ENCODE measurements around the gene ATXN7L1.

The ATXN7L1 gene

GRCh38 chr7:105796365-105796764 is 80.0 kb downstream of the ATXN7L1 start:
- Histone ChIP-seq H2BK5ac (ENCODE audit: low read depth, low read length, poor library complexity) (no peak overlapping the region), H3K27me3 (ENCODE audit: insufficient read depth, low read length) (no peaks in the 10 kb centered on the region), H3K9me3 (ENCODE audit: insufficient read depth, low read depth, low read length) (peaks cover 2% of the 10 kb centered on the region), H3K36me3 (ENCODE audit: control insufficient read depth in 1 of 2, insufficient read depth in 2 of 2, low read length in 2 of 2) (no peaks in the 10 kb centered on the region), H2AK5ac (ENCODE audit: low read length) (no peak overlapping the region), H3K4me1 (ENCODE audit: control insufficient read depth in 1 of 2, insufficient read depth in 2 of 2, low read length in 2 of 2) (peaks cover 21 to 30% of the 10 kb centered on the region in 2 experiments), H3K27ac (ENCODE audit: low read depth, low read length) (no peak overlapping the region), H2AFZ (ENCODE audit: insufficient read depth, low read length, poor library complexity) (no peak overlapping the region), H3K4me2 (ENCODE audit: low read length) (no peak overlapping the region), H2BK120ac (ENCODE audit: insufficient read depth, low read length, poor library complexity) (no peak overlapping the region), H3K4me3 (ENCODE audit: low read depth, low read length) (no peak overlapping the region), H4K91ac (ENCODE audit: low read depth, low read length) (no peak overlapping the region), H3K18ac (ENCODE audit: low read length) (no peak overlapping the region), H3K79me1 (ENCODE audit: low read length) (peaks cover 4% of the 10 kb centered on the region), H4K8ac (ENCODE audit: low read depth, low read length) (no peak overlapping the region), H3K14ac (ENCODE audit: low read length) (no peak overlapping the region), H4K12ac (ENCODE audit: low read depth, low read length) (no peak overlapping the region), H3K4ac (ENCODE audit: low read depth, low read length) (no peak overlapping the region), H3K79me2 (ENCODE audit: control insufficient read depth, insufficient read depth, low read length, poor library complexity) (no peaks in the 10 kb centered on the region), H3K23ac (ENCODE audit: low read length) (no peak overlapping the region), H2BK12ac (ENCODE audit: low read length) (no peak overlapping the region), H3K9ac (ENCODE audit: low read length) (no peak overlapping the region)
- WGBS (ENCODE audit: extremely low coverage, insufficient coverage, insufficient read length): no CpG with 5 or more reads among the region's 2 CpGs
- DNase-seq: no peak

GRCh38 chr7:105794741-105795729 is 81.4 kb downstream of the ATXN7L1 start:
- DNase-seq: no peak

GRCh38 chr7:105792488-105793370 is 83.7 kb downstream of the ATXN7L1 start:
- WGBS (ENCODE audit: extremely low coverage, insufficient coverage, insufficient read length): no CpG with 5 or more reads among the region's 8 CpGs
- H2BK12ac ChIP-seq (ENCODE audit: low read length): peak overlapping the region; percentile 85
- H4K91ac ChIP-seq (ENCODE audit: low read depth, low read length): no peak overlapping the region
- peak overlapping the region; percentile 53 for H4K8ac ChIP-seq (ENCODE audit: low read depth, low read length)
- H3K23ac ChIP-seq (ENCODE audit: low read length): no peak overlapping the region
- H3K9me3 ChIP-seq (ENCODE audit: insufficient read depth, low read depth, low read length): no peaks in the 10 kb centered on the region
- no peaks in the 10 kb centered on the region for H3K27me3 ChIP-seq (ENCODE audit: insufficient read depth, low read length)
- no peak overlapping the region for H2AFZ ChIP-seq (ENCODE audit: insufficient read depth, low read length, poor library complexity)
- no peak overlapping the region for H3K4ac ChIP-seq (ENCODE audit: low read depth, low read length)
- peaks cover 26% of the 10 kb centered on the region in 2 experiments for H3K4me1 ChIP-seq (ENCODE audit: control insufficient read depth in 1 of 2, insufficient read depth in 2 of 2, low read length in 2 of 2)
- peaks cover 4% of the 10 kb centered on the region for H3K79me1 ChIP-seq (ENCODE audit: low read length)
- H3K14ac ChIP-seq (ENCODE audit: low read length): peak overlapping the region; percentile 37
- DNase-seq: peak; percentile 71 to 82
- no peaks in the 10 kb centered on the region for H3K36me3 ChIP-seq (ENCODE audit: control insufficient read depth in 1 of 2, insufficient read depth in 2 of 2, low read length in 2 of 2)
- no peak overlapping the region for H4K12ac ChIP-seq (ENCODE audit: low read depth, low read length)
- peak overlapping the region; percentile 68 for H3K18ac ChIP-seq (ENCODE audit: low read length)
- H3K9ac ChIP-seq (ENCODE audit: low read length): no peak overlapping the region
- H3K27ac ChIP-seq (ENCODE audit: low read depth, low read length): peak overlapping the region; percentile 66
- no peaks in the 10 kb centered on the region for H3K79me2 ChIP-seq (ENCODE audit: control insufficient read depth, insufficient read depth, low read length, poor library complexity)
- no peak overlapping the region for H2BK5ac ChIP-seq (ENCODE audit: low read depth, low read length, poor library complexity)
- no peak overlapping the region for H3K4me2 ChIP-seq (ENCODE audit: low read length)
- H2AK5ac ChIP-seq (ENCODE audit: low read length): no peak overlapping the region
- no peak overlapping the region for H3K4me3 ChIP-seq (ENCODE audit: low read depth, low read length)
- H2BK120ac ChIP-seq (ENCODE audit: insufficient read depth, low read length, poor library complexity): peak overlapping the region; percentile 30

More at GRCh38 chr7:105794741-105795729, 81.4 kb downstream of the ATXN7L1 start:
- Histone ChIP-seq H3K79me1 (ENCODE audit: low read length) (peaks cover 4% of the 10 kb centered on the region), H4K12ac (ENCODE audit: low read depth, low read length) (no peak overlapping the region), H4K8ac (ENCODE audit: low read depth, low read length) (no peak overlapping the region), H3K18ac (ENCODE audit: low read length) (peak overlapping the region; percentile 7), H3K79me2 (ENCODE audit: control insufficient read depth, insufficient read depth, low read length, poor library complexity) (no peaks in the 10 kb centered on the region), H2BK5ac (ENCODE audit: low read depth, low read length, poor library complexity) (no peak overlapping the region), H3K9ac (ENCODE audit: low read length) (no peak overlapping the region), H3K27me3 (ENCODE audit: insufficient read depth, low read length) (no peaks in the 10 kb centered on the region), H3K4me1 (ENCODE audit: control insufficient read depth in 1 of 2, insufficient read depth in 2 of 2, low read length in 2 of 2) (peaks cover 29 to 35% of the 10 kb centered on the region in 2 experiments), H2AFZ (ENCODE audit: insufficient read depth, low read length, poor library complexity) (no peak overlapping the region), H3K4me3 (ENCODE audit: low read depth, low read length) (no peak overlapping the region), H3K4ac (ENCODE audit: low read depth, low read length) (no peak overlapping the region), H3K36me3 (ENCODE audit: control insufficient read depth in 1 of 2, insufficient read depth in 2 of 2, low read length in 2 of 2) (no peaks in the 10 kb centered on the region), H3K23ac (ENCODE audit: low read length) (no peak overlapping the region), H3K27ac (ENCODE audit: low read depth, low read length) (no peak overlapping the region), H3K9me3 (ENCODE audit: insufficient read depth, low read depth, low read length) (peaks cover 2% of the 10 kb centered on the region), H2BK12ac (ENCODE audit: low read length) (no peak overlapping the region), H3K14ac (ENCODE audit: low read length) (no peak overlapping the region), H2AK5ac (ENCODE audit: low read length) (no peak overlapping the region), H2BK120ac (ENCODE audit: insufficient read depth, low read length, poor library complexity) (no peak overlapping the region), H4K91ac (ENCODE audit: low read depth, low read length) (no peak overlapping the region), H3K4me2 (ENCODE audit: low read length) (no peak overlapping the region)
- no CpG with 5 or more reads among the region's 8 CpGs for WGBS (ENCODE audit: extremely low coverage, insufficient coverage, insufficient read length)

GRCh38 chr7:105791926-105792325 is 84.5 kb downstream of the ATXN7L1 start:
- Histone ChIP-seq H2AK5ac (ENCODE audit: low read length) (no peak overlapping the region), H3K79me1 (ENCODE audit: low read length) (peaks cover 4% of the 10 kb centered on the region), H3K27ac (ENCODE audit: low read depth, low read length) (peak overlapping the region; percentile 66), H3K14ac (ENCODE audit: low read length) (no peak overlapping the region), H3K36me3 (ENCODE audit: control insufficient read depth in 1 of 2, insufficient read depth in 2 of 2, low read length in 2 of 2) (no peaks in the 10 kb centered on the region), H3K23ac (ENCODE audit: low read length) (no peak overlapping the region), H2AFZ (ENCODE audit: insufficient read depth, low read length, poor library complexity) (no peak overlapping the region), H3K4me3 (ENCODE audit: low read depth, low read length) (no peak overlapping the region), H3K4me2 (ENCODE audit: low read length) (no peak overlapping the region), H2BK5ac (ENCODE audit: low read depth, low read length, poor library complexity) (no peak overlapping the region), H4K8ac (ENCODE audit: low read depth, low read length) (no peak overlapping the region), H3K27me3 (ENCODE audit: insufficient read depth, low read length) (no peaks in the 10 kb centered on the region), H3K4me1 (ENCODE audit: control insufficient read depth in 1 of 2, insufficient read depth in 2 of 2, low read length in 2 of 2) (peaks cover 21% of the 10 kb centered on the region in 2 experiments), H4K12ac (ENCODE audit: low read depth, low read length) (no peak overlapping the region), H3K9ac (ENCODE audit: low read length) (no peak overlapping the region), H2BK12ac (ENCODE audit: low read length) (peak overlapping the region; percentile 85), H3K79me2 (ENCODE audit: control insufficient read depth, insufficient read depth, low read length, poor library complexity) (no peaks in the 10 kb centered on the region), H2BK120ac (ENCODE audit: insufficient read depth, low read length, poor library complexity) (no peak overlapping the region), H3K9me3 (ENCODE audit: insufficient read depth, low read depth, low read length) (no peaks in the 10 kb centered on the region), H3K4ac (ENCODE audit: low read depth, low read length) (no peak overlapping the region), H4K91ac (ENCODE audit: low read depth, low read length) (no peak overlapping the region), H3K18ac (ENCODE audit: low read length) (no peak overlapping the region)
- WGBS (ENCODE audit: extremely low coverage, insufficient coverage, insufficient read length): no CpG with 5 or more reads among the region's 8 CpGs
- DNase-seq: no peak

Data from trophoblast cell (in vitro differentiated cells and primary cell).